Measurements from ENCODE around the gene WNT9B. TPM values are rescaled to one million over a fixed set of nuclear protein-coding genes. Genes with fewer than 3 reads are reported as not detected.

WNT9B gene
- total RNA-seq, 1 experiment from 2014 or later = 0.70 TPM

- no peak overlapping the region for H4K8ac ChIP-seq (replicated peaks; ENCODE audit: insufficient read length, low read depth, low read length)
- no peak overlapping the region for H3K4ac ChIP-seq (ENCODE audit: low read depth, low read length)
- Mint-ChIP-seq H3K4me1 (peaks cover 12 to 15% of the 10 kb centered on the region in 2 experiments), H3K4me3 (no peak overlapping the region), H3K27ac (no peak overlapping the region), H3K27me3 (ENCODE audit: low read depth) (peaks cover 1% of the 10 kb centered on the region; the same call in 1 of the 2 replicates), H3K9me3 (peaks cover 0 to 8% of the 10 kb centered on the region in 2 experiments; a peak in 3 of 5 replicates), H3K36me3 (ENCODE audit: insufficient read depth in 1 of 3, low read depth in 3 of 3) (no peaks in the 10 kb centered on the region)
- TF ChIP-seq CTCF (conservative IDR thresholded peaks at IDR 0.05) = no peak
- no peaks in the 10 kb centered on the region for H3K4me1 ChIP-seq (ENCODE audit: insufficient read depth, low read length)
- no peak overlapping the region for H2BK120ac ChIP-seq (ENCODE audit: low read depth, low read length, poor library complexity, severe bottlenecking)
- H3K79me2 ChIP-seq (ENCODE audit: insufficient read depth, low read length) = no peaks in the 10 kb centered on the region
- H4K91ac ChIP-seq (ENCODE audit: insufficient read length, low read depth, low read length) = no peak overlapping the region
- DNase-seq = no peak
- no peaks in the 10 kb centered on the region for H3K27me3 ChIP-seq (ENCODE audit: insufficient read depth, low read length)
- no CpG with 5 or more reads among the region's 5 CpGs for WGBS (ENCODE audit: extremely low coverage, insufficient read length, low lambda C conversion rate)
- H3K23ac ChIP-seq (ENCODE audit: insufficient read length, low read depth, low read length) = no peak overlapping the region
- no peaks in the 10 kb centered on the region for H4K20me1 ChIP-seq (ENCODE audit: control insufficient read depth, insufficient read depth, insufficient read length)
- no peak overlapping the region for H3K27ac ChIP-seq (ENCODE audit: insufficient read length, low read depth, low read length)
- H3K18ac ChIP-seq (ENCODE audit: insufficient read length, low read depth, low read length) = no peak overlapping the region
- no peaks in the 10 kb centered on the region for H3K79me1 ChIP-seq (ENCODE audit: insufficient read depth, low read depth, low read length, poor library complexity, severe bottlenecking)
- no peak overlapping the region for H2AFZ ChIP-seq (ENCODE audit: low read length)
- no peak overlapping the region for H3K4me2 ChIP-seq (ENCODE audit: insufficient read depth, insufficient read length, low read length)
- H3K9ac ChIP-seq (ENCODE audit: extremely low read depth, insufficient read length, low read length) = no peak overlapping the region
- H4K5ac ChIP-seq (ENCODE audit: insufficient read length, low read depth, low read length) = no peak overlapping the region
- H2BK20ac ChIP-seq (ENCODE audit: low read depth, low read length, poor library complexity, severe bottlenecking) = no peak overlapping the region
- H2BK12ac ChIP-seq (ENCODE audit: insufficient read length, low read depth, low read length) = no peak overlapping the region
- H3K14ac ChIP-seq (ENCODE audit: insufficient read depth, low read length) = no peak overlapping the region
- H3K56ac ChIP-seq (ENCODE audit: insufficient read length, low read depth, low read length) = no peak overlapping the region
- H3K9me3 ChIP-seq (ENCODE audit: control insufficient read depth, low read depth, low read length) = no peaks in the 10 kb centered on the region
- H2BK5ac ChIP-seq (ENCODE audit: insufficient read length, low read length) = no peak overlapping the region
- H3T11ph ChIP-seq (ENCODE audit: low read length) = no peak overlapping the region
- H2AK5ac ChIP-seq (ENCODE audit: insufficient read length, low read length) = no peak overlapping the region
- no peak overlapping the region for H2BK15ac ChIP-seq (ENCODE audit: low read depth, low read length)
- H3K23me2 ChIP-seq (ENCODE audit: insufficient read length, low read depth, low read length, poor library complexity, severe bottlenecking) = no peaks in the 10 kb centered on the region
These were observed 47.5 kb downstream of the WNT9B start for GRCh38 chr17:46898860-46899259.
